HG03095 (cell line): ENCODE results near the gene FGF13.
A peak's percentile ranks its signal among the peaks of the same experiment; 100 is the strongest.

Experiments
- ATAC-seq: cut with Tn5 transposase; IDR thresholded peaks from one replicate; pipeline ENCODE4 v1.9.1; 2021; ENCODE audit warnings: moderate library complexity; ENCODE audit not compliant: unreplicated experiment

FGF13 gene

GRCh38 chrX:138711399-138712347 lies at the start of gene FGF13:
Gene FGF13, minus strand, starts transcription at chrX:138711717. Its CDS starts 714 bp downstream, at chrX:138711003.
- no peak for ATAC-seq

DNA sequence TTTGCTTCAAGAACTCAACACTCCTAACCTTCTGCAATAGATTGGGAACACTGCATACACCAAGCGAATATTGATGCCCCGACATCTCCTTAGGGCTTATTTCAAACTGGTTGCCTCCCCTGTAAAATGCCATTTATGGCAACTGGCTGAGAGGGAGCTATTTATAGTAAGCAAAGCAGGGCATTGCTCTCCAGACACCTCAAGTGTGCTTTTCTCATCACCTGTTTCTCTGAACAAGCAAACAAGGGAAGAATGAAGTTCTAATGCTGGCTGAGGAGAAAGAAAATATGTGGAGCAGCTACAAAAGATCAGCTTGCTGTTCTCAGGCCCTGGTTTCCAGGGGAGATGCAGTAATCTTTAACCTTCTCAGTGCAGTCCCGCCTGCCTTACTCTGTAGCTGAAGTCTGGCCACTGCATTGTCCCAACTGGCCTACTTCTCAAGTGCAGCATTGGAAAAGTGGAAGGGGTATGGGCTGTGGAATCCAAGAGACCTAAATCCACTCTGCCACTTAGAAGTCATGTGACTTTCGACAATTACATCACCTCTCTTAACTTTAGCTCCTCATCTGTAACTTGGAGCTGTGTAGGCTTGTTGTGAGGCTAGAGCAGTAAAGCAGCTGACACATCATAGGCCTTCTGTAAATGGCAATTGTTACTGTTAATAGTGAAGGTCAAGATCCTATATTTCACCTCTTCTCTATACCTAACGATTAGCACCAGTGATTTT lies 47.9 kb upstream of the FGF13 start:
- ATAC-seq: no peak

DNA sequence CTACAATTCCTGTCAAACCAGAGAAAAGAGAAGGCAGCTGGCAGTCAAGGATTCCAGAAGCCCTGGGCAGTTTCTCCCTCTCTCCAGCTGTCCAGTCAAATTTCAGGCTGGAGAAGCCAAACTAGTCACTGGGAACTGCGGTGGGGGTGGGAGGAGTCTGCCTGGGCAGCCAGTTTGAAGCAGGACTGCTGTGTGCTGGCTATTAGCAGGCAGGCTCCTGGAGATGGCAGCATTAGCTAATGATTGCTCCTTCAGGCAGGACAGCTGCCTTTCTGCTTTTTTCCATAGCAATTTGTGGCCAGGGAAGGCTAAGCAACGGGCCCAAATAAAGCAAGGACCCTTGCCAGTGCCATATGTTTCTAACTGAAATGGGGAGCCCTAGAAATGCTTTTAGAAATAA lies 44.7 kb upstream of the FGF13 start:
- ATAC-seq: no peak

- ATAC-seq: no peak
Measured at GRCh38 chrX:138754861-138755260, 43.3 kb upstream of the FGF13 start.

DNA sequence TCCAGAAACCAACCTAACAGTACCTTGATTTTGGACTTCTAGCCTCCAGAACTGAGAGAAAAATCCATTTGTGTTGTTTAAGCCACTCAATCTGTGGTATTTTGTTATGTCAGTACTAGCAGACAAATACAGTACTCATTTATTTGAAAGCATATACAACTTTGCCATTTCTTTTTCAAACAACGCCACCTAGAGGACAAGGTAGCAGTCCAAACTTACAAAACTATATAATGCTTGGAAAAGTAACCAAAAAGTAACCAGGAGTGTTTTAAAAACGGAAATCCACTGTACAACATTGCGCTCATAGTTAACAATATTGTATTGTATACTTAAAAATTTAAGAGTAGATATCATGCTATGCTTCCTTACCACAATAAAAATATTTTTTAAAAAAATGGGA lies 37.0 kb upstream of the FGF13 start:
- ATAC-seq: no peak

GRCh38 chrX:138745196-138745595 lies 33.7 kb upstream of the FGF13 start:
- ATAC-seq: peak; percentile 68

DNA sequence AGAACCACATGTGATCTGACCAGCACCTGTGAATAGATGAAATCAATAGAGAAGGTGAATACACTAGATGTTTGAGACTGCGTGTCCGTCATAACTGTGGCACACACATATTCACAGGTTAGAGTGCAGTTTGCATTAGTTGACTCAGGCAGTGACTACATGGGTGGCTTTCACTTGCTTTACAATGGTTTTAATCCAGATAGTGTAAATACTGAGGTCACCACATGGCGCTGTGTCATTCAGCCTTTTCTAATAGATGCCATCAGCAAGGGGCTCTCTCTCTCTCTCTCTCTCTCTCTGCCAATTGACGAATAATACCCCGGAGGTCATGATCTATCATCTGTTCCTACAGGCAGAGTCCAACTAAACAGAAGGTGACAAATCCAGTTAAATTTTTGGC lies 30.7 kb upstream of the FGF13 start:
- no peak for ATAC-seq

DNA sequence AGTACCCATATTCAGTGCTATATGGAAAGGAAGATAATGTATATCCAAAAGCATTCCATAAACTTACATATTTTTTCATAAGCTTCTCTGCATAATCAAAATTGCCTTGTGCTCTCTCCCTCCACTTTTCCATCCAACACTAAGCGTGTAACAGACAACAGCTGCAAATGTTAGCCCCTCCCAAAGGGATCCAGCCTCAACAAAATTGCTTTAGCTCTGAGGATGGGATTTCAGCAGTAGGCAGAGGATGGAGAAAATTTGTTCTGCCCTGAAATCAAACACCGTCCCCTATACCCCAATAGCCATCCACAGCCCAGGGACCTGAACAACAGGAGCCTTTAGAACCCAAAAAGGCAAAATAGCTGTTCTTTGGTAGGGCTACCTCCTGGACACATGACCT lies 28.8 kb upstream of the FGF13 start:
- ATAC-seq: no peak

DNA sequence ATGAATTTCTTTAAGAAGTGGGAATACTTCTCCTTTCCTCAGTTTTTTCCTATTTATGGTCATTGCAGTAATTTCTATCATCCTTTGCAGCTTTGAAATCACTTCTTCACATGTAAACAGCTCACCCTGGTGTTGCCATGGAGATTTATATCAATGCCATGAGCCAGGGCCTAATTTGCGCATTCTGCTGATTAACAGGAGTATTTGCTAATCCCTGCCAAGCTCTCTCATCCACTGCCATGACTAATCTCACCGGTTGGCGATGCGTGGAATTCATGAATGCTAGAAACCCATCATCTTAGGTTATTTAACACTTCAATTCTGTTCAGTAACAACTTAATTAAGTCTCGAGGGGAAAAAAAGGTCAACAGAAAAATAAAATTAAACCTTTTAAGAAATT lies 11.8 kb upstream of the FGF13 start:
- ATAC-seq: no peak

DNA sequence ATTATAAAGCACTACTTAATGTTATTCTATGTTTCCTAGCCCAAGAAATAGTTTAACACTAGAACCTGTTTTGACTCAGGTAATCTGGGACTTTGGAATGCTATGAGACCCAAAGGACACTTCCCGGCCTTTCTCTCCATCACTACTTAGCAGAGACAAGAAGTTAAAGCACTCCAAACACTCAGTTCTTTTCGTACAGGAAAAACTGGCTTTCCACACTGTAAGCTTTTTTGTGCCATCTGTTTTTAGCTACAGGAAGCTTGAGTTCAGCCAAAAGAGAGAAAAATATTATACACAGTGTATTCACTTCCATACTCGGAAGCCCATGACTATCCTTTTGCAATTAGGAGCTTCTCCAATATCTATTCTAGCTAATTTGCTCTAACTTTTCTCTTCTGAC lies 7.9 kb upstream of the FGF13 start:
- ATAC-seq: no peak

DNA sequence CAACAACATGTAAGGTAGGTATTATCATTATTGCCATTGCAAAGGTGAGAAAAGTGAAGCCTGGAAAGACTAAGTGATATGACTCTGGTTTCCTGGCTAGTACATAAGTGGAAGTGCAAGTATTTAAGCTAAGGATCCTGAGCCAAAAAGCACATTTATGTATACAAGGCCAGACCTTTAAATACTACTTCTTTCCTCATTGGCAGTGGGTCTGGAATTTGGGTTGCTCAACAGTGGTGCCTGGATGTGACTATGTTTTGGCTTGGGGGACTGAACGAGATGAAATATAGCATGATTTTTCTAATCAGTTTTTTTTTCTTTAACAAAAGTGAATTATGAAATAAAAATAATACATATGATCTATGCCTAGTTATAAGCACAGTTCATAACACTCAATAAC lies 7.4 kb upstream of the FGF13 start:
- ATAC-seq: no peak

DNA sequence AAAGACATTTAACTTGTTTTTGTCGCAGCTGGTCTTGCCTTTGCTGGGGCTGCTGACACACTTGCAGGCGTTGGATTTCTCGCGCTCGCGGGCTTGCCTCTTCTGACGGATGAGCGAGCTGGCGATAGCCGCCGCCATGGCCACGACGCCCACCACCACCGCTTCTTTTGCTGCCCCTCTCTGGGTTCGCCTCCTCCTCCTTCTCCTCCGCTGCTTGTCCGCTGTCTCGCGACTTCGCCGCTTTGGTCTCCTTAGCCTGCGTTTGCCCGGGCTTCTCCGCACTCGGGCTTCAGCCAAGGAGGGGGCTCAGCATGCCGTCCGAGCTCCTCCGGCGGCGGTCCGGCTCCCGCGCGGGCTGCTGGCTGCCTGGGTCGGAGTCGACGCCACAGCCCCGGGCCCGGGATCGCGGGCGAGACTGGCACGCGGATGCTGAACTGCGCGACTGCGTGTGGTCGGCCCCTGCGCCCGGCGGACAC lies 613 bp downstream of the FGF13 start:
- no peak for ATAC-seq

GRCh38 chrX:138709886-138710791 lies 1.4 kb downstream of the FGF13 start:
- ATAC-seq: no peak

- no peak for ATAC-seq
Measured at GRCh38 chrX:138708268-138708667, 3.2 kb downstream of the FGF13 start.

GRCh38 chrX:138704596-138704995 lies 6.9 kb downstream of the FGF13 start:
- no peak for ATAC-seq

DNA sequence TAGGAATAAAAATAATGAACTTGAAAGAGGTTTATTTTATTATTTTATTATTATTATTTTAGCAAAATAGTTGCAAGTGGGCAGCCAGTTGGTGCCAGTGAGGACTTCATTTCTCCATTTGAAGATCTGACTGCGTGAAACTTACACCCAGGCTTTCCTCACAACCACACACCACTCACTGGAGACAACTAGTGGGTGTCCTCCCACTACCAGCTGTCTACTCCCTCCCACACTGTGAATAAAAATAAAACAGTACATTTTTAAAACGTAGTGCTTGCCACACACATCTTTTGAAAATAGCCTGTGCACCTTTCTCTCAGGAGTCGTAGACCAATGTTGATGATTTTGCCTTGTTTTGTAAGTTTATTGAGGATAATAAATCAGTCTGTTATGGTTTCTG lies 7.4 kb downstream of the FGF13 start:
- no peak for ATAC-seq

DNA sequence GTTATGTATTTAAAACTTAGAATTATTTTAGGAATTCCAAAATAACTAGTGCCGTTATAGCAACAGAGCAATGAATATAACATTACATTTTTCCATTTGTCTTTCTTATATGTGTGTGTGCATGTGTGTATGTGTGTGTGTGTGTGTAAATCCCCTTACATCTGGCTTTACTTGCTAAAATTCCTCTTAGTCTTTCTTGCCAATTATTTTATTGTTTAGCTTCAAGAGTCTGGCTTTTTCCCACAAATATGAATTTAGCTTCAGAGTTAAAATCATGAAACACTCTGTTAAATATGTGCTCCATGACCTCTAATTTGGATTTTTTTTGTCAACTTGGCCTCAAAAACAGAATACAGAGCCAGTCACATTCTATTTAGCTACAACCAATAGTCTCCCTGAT lies 18.9 kb downstream of the FGF13 start:
- ATAC-seq: no peak

DNA sequence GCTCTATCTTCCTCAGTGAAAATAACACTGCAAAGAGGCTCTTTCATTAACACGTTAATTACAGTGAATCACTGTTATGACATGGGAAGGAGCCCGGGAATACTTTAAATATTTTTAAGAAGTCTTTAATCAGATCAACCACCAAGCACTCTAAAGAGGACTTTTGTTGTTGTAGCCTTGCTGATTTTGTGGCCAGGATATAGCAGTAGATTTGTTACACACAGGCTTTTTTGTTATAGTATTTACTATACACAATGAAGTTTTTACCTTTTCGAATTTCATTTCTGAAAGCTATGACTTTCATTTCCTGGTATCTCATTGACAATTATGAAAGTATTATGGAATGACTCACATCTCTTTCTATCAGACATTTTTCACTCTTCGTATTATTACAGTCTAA lies 20.3 kb downstream of the FGF13 start:
- ATAC-seq: no peak

- ATAC-seq: no peak
Measured at GRCh38 chrX:138690591-138690990, 20.9 kb downstream of the FGF13 start.

GRCh38 chrX:138683600-138683999 lies 27.9 kb downstream of the FGF13 start:
- no peak for ATAC-seq

DNA sequence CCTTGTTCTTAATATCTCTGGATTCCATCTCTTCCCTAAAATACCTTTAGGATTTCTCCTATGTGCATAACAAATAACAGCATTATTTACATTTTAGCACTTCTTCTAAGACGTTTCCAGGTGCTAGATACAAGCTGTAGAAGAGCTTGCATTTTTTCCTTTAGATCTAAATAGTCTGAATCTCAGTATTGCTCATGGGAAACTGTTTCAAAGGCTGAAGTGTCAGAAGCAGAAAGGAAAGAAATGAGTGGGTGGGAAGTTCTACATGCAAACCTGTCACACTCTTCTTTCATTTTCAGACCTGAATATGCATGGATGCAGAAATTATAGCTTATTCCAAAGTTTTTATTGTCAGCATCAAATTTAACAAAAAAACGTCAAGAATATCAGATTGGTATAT lies 41.8 kb downstream of the FGF13 start:
- no peak for ATAC-seq
